Measurements from ENCODE around the gene MT1G. TPM values are rescaled to one million over a fixed set of nuclear protein-coding genes. Genes with fewer than 3 reads are reported as not detected.

The MT1G gene
- total RNA-seq, 1 experiment from 2014 or later, result not detected

- DNase-seq, result peak; percentile 89
- peak within 1 kb of the TSS; percentile 77 for H3K4me3 ChIP-seq (ENCODE audit: low read length)
Measured at GRCh38 chr16:56681939-56682702, 14.3 kb upstream of the MT1G start, which contains the start of gene MT1X. Gene MT1X (plus strand): TSS chr16:56682470. CDS start chr16:56682541, 71 bp downstream.

GRCh38 chr16:56679818-56680217, 12.0 kb upstream of the MT1G start:
- ATAC-seq (peak; percentile 39), DNase-seq (peak; percentile 70)
- no peak overlapping the region for H3K4me3 ChIP-seq (ENCODE audit: low read length)
- H3K27me3 ChIP-seq (ENCODE audit: low read length), result no peaks in the 10 kb centered on the region
- TF ChIP-seq EZH2phosphoT487 (IDR thresholded peaks at IDR 0.05; ENCODE audit: borderline replicate concordance, low read length) (no peak), EZH2 (IDR thresholded peaks at IDR 0.05; ENCODE audit: low read length, unreplicated experiment) (no peak), CTCF (conservative IDR thresholded peaks at IDR 0.05; ENCODE audit: low read depth, low read length) (no peak)
- no peaks in the 10 kb centered on the region for H4K20me1 ChIP-seq (ENCODE audit: low read length)
- H3K4me2 ChIP-seq (ENCODE audit: low read length), result no peak overlapping the region
- no peaks in the 10 kb centered on the region for H3K9me3 ChIP-seq (ENCODE audit: low read length)
- H3K9me2 ChIP-seq (replicated peaks; ENCODE audit: low read length), result no peaks in the 10 kb centered on the region
- no peak overlapping the region for H3K27ac ChIP-seq (ENCODE audit: low read length)
- peaks cover 29% of the 10 kb centered on the region for H3K4me1 ChIP-seq (ENCODE audit: insufficient read depth, low read length)
- intact Hi-C loops (cut with micrococcal nuclease), result loop anchor here (5.0 kb wide), 1 partner anchor 73 kb away; the partner anchor contains the start of gene MT2A
- ChIA-PET CTCF (no interaction called here), POLR2A (ENCODE audit: unreplicated experiment) (interaction anchor here (0.9 kb wide), 1 partner anchor 73 kb away, joined by 3 read pairs; no protein-coding TSS in a partner anchor)
- H3K36me3 ChIP-seq (ENCODE audit: low read depth, low read length), result no peaks in the 10 kb centered on the region
- peaks cover 8% of the 10 kb centered on the region; the same call in 1 of the 2 replicates for H3K79me2 ChIP-seq (ENCODE audit: low read length)
- no TSS peak for BruUV-seq (replicated peaks)
- no peak overlapping the region for H2AFZ ChIP-seq (ENCODE audit: low read length)
- H3K9ac ChIP-seq (ENCODE audit: low read length), result no peak overlapping the region
- H3F3A ChIP-seq (ENCODE audit: low read length, unreplicated experiment), result no peaks in the 10 kb centered on the region

More at GRCh38 chr16:56681939-56682702, 14.3 kb upstream of the MT1G start, which contains the start of gene MT1X:
- ChIA-PET CTCF (no interaction called here), POLR2A (ENCODE audit: unreplicated experiment) (interaction anchor here (0.6 kb wide), 1 partner anchor 72 kb away, joined by 3 read pairs; no protein-coding TSS in a partner anchor)
- Histone ChIP-seq H3K9me3 (ENCODE audit: low read length) (no peaks in the 10 kb centered on the region), H2AFZ (ENCODE audit: low read length) (peak within 1 kb of the TSS; percentile 66), H3F3A (ENCODE audit: low read length, unreplicated experiment) (no peaks in the 10 kb centered on the region), H3K9ac (ENCODE audit: low read length) (peak within 1 kb of the TSS; percentile 72), H4K20me1 (ENCODE audit: low read length) (no peaks in the 10 kb centered on the region), H3K4me2 (ENCODE audit: low read length) (peak within 1 kb of the TSS; percentile 94), H3K4me1 (ENCODE audit: insufficient read depth, low read length) (peaks cover 29% of the 10 kb centered on the region), H3K36me3 (ENCODE audit: low read depth, low read length) (no peaks in the 10 kb centered on the region), H3K79me2 (ENCODE audit: low read length) (peaks cover 8% of the 10 kb centered on the region; the same call in 1 of the 2 replicates), H3K27ac (ENCODE audit: low read length) (peak within 1 kb of the TSS; percentile 10; the same call in 1 of the 2 replicates), H3K27me3 (ENCODE audit: low read length) (no peaks in the 10 kb centered on the region), H3K9me2 (replicated peaks; ENCODE audit: low read length) (no peaks in the 10 kb centered on the region)
- BruUV-seq (replicated peaks), result TSS peak; percentile 42
- TF ChIP-seq CTCF (conservative IDR thresholded peaks at IDR 0.05; ENCODE audit: low read depth, low read length) (no peak), EZH2 (IDR thresholded peaks at IDR 0.05; ENCODE audit: low read length, unreplicated experiment) (no peak), EZH2phosphoT487 (IDR thresholded peaks at IDR 0.05; ENCODE audit: borderline replicate concordance, low read length) (no peak)
- ATAC-seq, result peak; percentile 94
- intact Hi-C loops (cut with micrococcal nuclease), result loop anchor here (5.0 kb wide), 1 partner anchor 75 kb away; the partner anchor contains the start of gene MT2A
